ENCODE results near the gene TMEM9B.
"Not testable (repeated sequence)": the region's sequence is repeated elsewhere in the genome, so short reads cannot be mapped to it uniquely, and the experiment has no call there.

Gene TMEM9B

GRCh38 chr11:8941341-8942103 lies 22.7 kb downstream of the TMEM9B start:
- no peak overlapping the region for H3K27ac ChIP-seq
- ChIA-PET POLR2A (ENCODE audit: low non-redundant PET) (no interaction called here), CTCF (no interaction called here)
- TF ChIP-seq, protein P1, sequence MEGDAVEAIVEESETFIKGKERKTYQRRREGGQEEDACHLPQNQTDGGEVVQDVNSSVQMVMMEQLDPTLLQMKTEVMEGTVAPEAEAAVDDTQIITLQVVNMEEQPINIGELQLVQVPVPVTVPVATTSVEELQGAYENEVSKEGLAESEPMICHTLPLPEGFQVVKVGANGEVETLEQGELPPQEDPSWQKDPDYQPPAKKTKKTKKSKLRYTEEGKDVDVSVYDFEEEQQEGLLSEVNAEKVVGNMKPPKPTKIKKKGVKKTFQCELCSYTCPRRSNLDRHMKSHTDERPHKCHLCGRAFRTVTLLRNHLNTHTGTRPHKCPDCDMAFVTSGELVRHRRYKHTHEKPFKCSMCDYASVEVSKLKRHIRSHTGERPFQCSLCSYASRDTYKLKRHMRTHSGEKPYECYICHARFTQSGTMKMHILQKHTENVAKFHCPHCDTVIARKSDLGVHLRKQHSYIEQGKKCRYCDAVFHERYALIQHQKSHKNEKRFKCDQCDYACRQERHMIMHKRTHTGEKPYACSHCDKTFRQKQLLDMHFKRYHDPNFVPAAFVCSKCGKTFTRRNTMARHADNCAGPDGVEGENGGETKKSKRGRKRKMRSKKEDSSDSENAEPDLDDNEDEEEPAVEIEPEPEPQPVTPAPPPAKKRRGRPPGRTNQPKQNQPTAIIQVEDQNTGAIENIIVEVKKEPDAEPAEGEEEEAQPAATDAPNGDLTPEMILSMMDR (conservative IDR thresholded peaks at IDR 0.05; ENCODE audit: low read depth), result no peak
- DNase-seq (ENCODE audit: low spot score), result no peak

- ChIA-PET CTCF (interaction anchor here (0.6 to 0.7 kb wide), 2 partner anchors 29 to 371 kb away, joined by 3 read pairs; no protein-coding TSS in a partner anchor), POLR2A (ENCODE audit: low non-redundant PET) (no interaction called here)
- TF ChIP-seq, protein P1 (conservative IDR thresholded peaks at IDR 0.05; ENCODE audit: low read depth), result no peak
- no peak overlapping the region for H3K27ac ChIP-seq
- no peak for DNase-seq (ENCODE audit: low spot score)
Measured at GRCh38 chr11:8937659-8938058, 26.6 kb downstream of the TMEM9B start.

- H3K27ac ChIP-seq, result no peak overlapping the region
- POLR2A ChIA-PET (ENCODE audit: low non-redundant PET), result no interaction called here
- CTCF ChIA-PET, result interaction anchor here (0.6 to 0.7 kb wide), 2 partner anchors 28 to 370 kb away, joined by 3 read pairs; no protein-coding TSS in a partner anchor
- TF ChIP-seq, protein P1 (conservative IDR thresholded peaks at IDR 0.05; ENCODE audit: low read depth), result no peak
- no peak for DNase-seq (ENCODE audit: low spot score)
Measured at GRCh38 chr11:8937159-8937558, 27.1 kb downstream of the TMEM9B start.

DNA sequence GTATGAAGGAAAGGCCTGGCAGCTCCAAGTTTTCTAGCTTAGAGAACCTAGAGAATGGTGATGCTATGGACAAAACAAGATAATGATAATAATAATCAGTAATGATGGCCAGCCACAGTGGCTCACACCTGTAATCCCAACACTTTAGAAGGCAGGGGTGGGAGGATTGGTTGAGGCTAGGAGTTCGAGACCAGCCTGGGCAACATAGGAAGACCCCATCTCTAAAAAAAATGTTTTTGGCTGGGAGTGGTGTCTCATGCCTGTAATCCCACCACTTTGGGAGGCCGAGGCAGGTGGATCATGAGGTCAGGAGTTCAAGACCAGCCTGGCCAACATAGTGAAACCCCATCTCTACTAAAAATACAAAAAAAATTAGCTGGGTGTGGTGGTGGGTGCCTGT lies 28.5 kb downstream of the TMEM9B start:
- POLR2A ChIA-PET (ENCODE audit: low non-redundant PET), result interaction anchor here (0.5 kb wide), 1 partner anchor 23 kb away, joined by 4 read pairs; no protein-coding TSS in a partner anchor
- CTCF ChIA-PET, result not testable (repeated sequence)

GRCh38 chr11:8934742-8935488 lies 29.3 kb downstream of the TMEM9B start:
- no peak overlapping the region; the same call in 1 of the 2 replicates for H3K27ac ChIP-seq
- ChIA-PET CTCF (interaction anchor here (0.6 kb wide), 2 partner anchors 234 to 312 kb away, joined by 3 read pairs; no protein-coding TSS in a partner anchor), POLR2A (ENCODE audit: low non-redundant PET) (no interaction called here)
- peak; percentile 67 for DNase-seq (ENCODE audit: low spot score)
- TF ChIP-seq, protein P1 (conservative IDR thresholded peaks at IDR 0.05; ENCODE audit: low read depth), result no peak

More for the DNA sequence above, 28.5 kb downstream of the TMEM9B start:
- not testable (repeated sequence) for DNase-seq (ENCODE audit: low spot score); H3K27ac ChIP-seq

- TF ChIP-seq, protein P1 (conservative IDR thresholded peaks at IDR 0.05; ENCODE audit: low read depth), result no peak
- H3K27ac ChIP-seq, result peak overlapping the region; percentile 47
- POLR2A ChIA-PET (ENCODE audit: low non-redundant PET), result no interaction called here
- DNase-seq (ENCODE audit: low spot score), result no peak
- CTCF ChIA-PET, result no interaction called here
Measured at GRCh38 chr11:8933931-8934330, 30.3 kb downstream of the TMEM9B start.
